SK-N-SH (cell line): ENCODE data around the gene MAP3K3.

Experiments
- CTCF ChIP-seq: fragments of 200-600 bp; sonication (generic); IDR thresholded peaks from 2 replicates; pipeline ENCODE4 v1.6.1; 2017; ENCODE audit warnings: antibody characterized with exemption, mild to moderate bottlenecking, moderate library complexity
- EP300 ChIP-seq, 2 experiments: IDR thresholded peaks; 2 replicates each; pipeline versions ENCODE4 v1.4.0 to v1.6.1; 2012; ENCODE audit warnings: borderline replicate concordance in 1 of 2, low read depth in 1 of 2, low read length in 1 of 2
- GABPA ChIP-seq: IDR thresholded peaks from 2 replicates; pipeline ENCODE4 v1.4.0; 2012; ENCODE audit warnings: low read depth, mild to moderate bottlenecking
- RAD21 ChIP-seq: IDR thresholded peaks from 2 replicates; pipeline ENCODE4 v1.6.1; 2012; ENCODE audit warnings: mild to moderate bottlenecking, low read length
- SMC3 ChIP-seq: IDR thresholded peaks from 2 replicates; pipeline ENCODE4 v1.6.1; 2012; ENCODE audit warnings: low read depth, low read length, improper control_type of control experiment

GRCh38 chr17:63701456-63701820 lies 79.2 kb downstream of the MAP3K3 start:
- no peak for TF ChIP-seq RAD21
- no peak for TF ChIP-seq GABPA
- TF ChIP-seq CTCF = no peak
- no peak for TF ChIP-seq EP300 (IDR thresholded peaks at IDR 0.05; ENCODE audit: borderline replicate concordance in 1 of 2, low read depth in 1 of 2, low read length in 1 of 2)
- TF ChIP-seq SMC3 = no peak
